GM19239 (cell line): ENCODE measurements around the gene HNRNPM.
"Not testable (repeated sequence)": the region's sequence is repeated elsewhere in the genome, so short reads cannot be mapped to it uniquely, and the experiment has no call there.

ENCODE experiments used
- DNase-seq: peaks from one replicate; pipeline ENCODE4 v3.0.0; 2011; ENCODE audit warnings: low spot score; ENCODE audit not compliant: insufficient read length
- FAIRE-seq: peaks from 2 replicates; lab custom pipeline; 2011; peaks lifted over from hg19 to GRCh38; lab: Jason Lieb, UNC

The HNRNPM gene

GRCh38 chr19:8506402-8506957 is 61.7 kb downstream of the HNRNPM start:
- DNase-seq, result no peak
- FAIRE-seq, result no peak

GRCh38 chr19:8510589-8511115 is 65.9 kb downstream of the HNRNPM start:
- no peak for FAIRE-seq

GRCh38 chr19:8511573-8512101 is 66.9 kb downstream of the HNRNPM start:
- DNase-seq (no peak), FAIRE-seq (no peak)

More at GRCh38 chr19:8510589-8511115, 65.9 kb downstream of the HNRNPM start:
- no peak for DNase-seq

- FAIRE-seq, result peak; percentile 76
- DNase-seq, result no peak
These were observed 67.6 kb downstream of the HNRNPM start for GRCh38 chr19:8512115-8512967.

- no peak for DNase-seq
- FAIRE-seq, result no peak
These were observed 68.4 kb downstream of the HNRNPM start for GRCh38 chr19:8513036-8513686.

- peak; percentile 96 for FAIRE-seq
- DNase-seq, result peak; percentile 100
These were observed 69.1 kb downstream of the HNRNPM start, which contains the start of gene ZNF414 for GRCh38 chr19:8513687-8514504. Gene ZNF414, minus strand, starts transcription at chr19:8514167. Its CDS starts 121 bp downstream, at chr19:8514046.

GRCh38 chr19:8514505-8515009 is 69.8 kb downstream of the HNRNPM start:
- FAIRE-seq, DNase-seq: not testable (repeated sequence)

- FAIRE-seq (no peak), DNase-seq (no peak)
These were observed 70.5 kb downstream of the HNRNPM start for GRCh38 chr19:8515317-8515716.

GRCh38 chr19:8517551-8518442 is 73.0 kb downstream of the HNRNPM start:
- FAIRE-seq, result no peak
- DNase-seq, result no peak

GRCh38 chr19:8518536-8518935 is 73.8 kb downstream of the HNRNPM start:
- FAIRE-seq (no peak), DNase-seq (no peak)

GRCh38 chr19:8519388-8519787 is 74.6 kb downstream of the HNRNPM start:
- no peak for FAIRE-seq

GRCh38 chr19:8525401-8525684 is 80.6 kb downstream of the HNRNPM start:
- FAIRE-seq (no peak), DNase-seq (no peak)

More at GRCh38 chr19:8519388-8519787, 74.6 kb downstream of the HNRNPM start:
- DNase-seq, result no peak

GRCh38 chr19:8526345-8527091 is 81.7 kb downstream of the HNRNPM start:
- no peak for FAIRE-seq
- no peak for DNase-seq

GRCh38 chr19:8528500-8528899 is 83.7 kb downstream of the HNRNPM start:
- DNase-seq, result no peak
- no peak for FAIRE-seq

GRCh38 chr19:8529369-8530006 is 84.7 kb downstream of the HNRNPM start:
- FAIRE-seq (no peak), DNase-seq (no peak)

- no peak for DNase-seq
- no peak for FAIRE-seq
These were observed 85.4 kb downstream of the HNRNPM start for GRCh38 chr19:8530061-8530679.

- DNase-seq (no peak), FAIRE-seq (no peak)
These were observed 86.7 kb downstream of the HNRNPM start for GRCh38 chr19:8531470-8531869.
